SK-N-MC (cell line): ENCODE results near the gene LPXN.
A peak's percentile ranks its signal among the peaks of the same experiment; 100 is the strongest.

Experiments
- DNase-seq: peaks from one replicate; pipeline ENCODE4 v3.0.0-alpha.2; 2011; ENCODE audit warnings: low read depth, low spot score
- H3K27ac ChIP-seq: fragments of 200-600 bp; sonication (generic); 2 replicates; pipeline ENCODE4 v1.5.1; 2016; ENCODE audit warnings: mixed run types
- H3K36me3 ChIP-seq: fragments of 200-600 bp; sonication (generic); 2 replicates; pipeline ENCODE4 v1.6.1; 2017; ENCODE audit warnings: antibody characterized with exemption, low read length, mixed read lengths; ENCODE audit not compliant: insufficient read depth
- H3K4me3 ChIP-seq: fragments of 200-600 bp; sonication (generic); 2 replicates; pipeline ENCODE4 v1.5.1; 2016
- H3K9ac ChIP-seq: fragments of 200-600 bp; sonication (generic); 2 replicates; pipeline ENCODE4 v1.8.0; 2017; ENCODE audit warnings: mixed run types, mixed read lengths; ENCODE audit not compliant: insufficient read length
- H3K9me3 ChIP-seq: fragments of 200-600 bp; sonication (generic); 2 replicates; pipeline ENCODE4 v1.6.1; 2017; ENCODE audit warnings: low read depth, mild to moderate bottlenecking, antibody characterized with exemption, low read length, moderate library complexity, mixed read lengths
- EZH2 ChIP-seq: fragments of 200-600 bp; sonication (generic); IDR thresholded peaks from one replicate; pipeline ENCODE4 v1.6.1; 2017; ENCODE audit warnings: antibody characterized with exemption
- FOXP2 ChIP-seq: optimal IDR thresholded peaks from 2 replicates; pipeline ENCODE3; 2011; ENCODE audit warnings: mild to moderate bottlenecking, moderate library complexity; ENCODE audit not compliant: insufficient read depth; ENCODE audit errors: extremely low read length, control extremely low read depth
- POLR2AphosphoS5 ChIP-seq: IDR thresholded peaks from 2 replicates; pipeline ENCODE4 v1.6.1; 2012; ENCODE audit warnings: mild to moderate bottlenecking, low read depth, low read length, borderline replicate concordance

LPXN gene

GRCh38 chr11:58609723-58610122 is 34.1 kb upstream of the LPXN start:
- DNase-seq, result no peak

GRCh38 chr11:58608331-58608730 is 32.7 kb upstream of the LPXN start:
- no peak overlapping the region for H3K9ac ChIP-seq
- no peaks in the 10 kb centered on the region for H3K9me3 ChIP-seq
- peaks cover 62% of the 10 kb centered on the region for H3K36me3 ChIP-seq
- H3K4me3 ChIP-seq, result no peak overlapping the region
- H3K27ac ChIP-seq, result no peak overlapping the region
- TF ChIP-seq FOXP2, result no peak
- TF ChIP-seq POLR2AphosphoS5, result no peak
- no peak for TF ChIP-seq EZH2
- no peak for DNase-seq

More at GRCh38 chr11:58609723-58610122, 34.1 kb upstream of the LPXN start:
- no peaks in the 10 kb centered on the region for H3K9me3 ChIP-seq
- H3K36me3 ChIP-seq, result peaks cover 68% of the 10 kb centered on the region
- no peak overlapping the region for H3K27ac ChIP-seq
- no peak overlapping the region for H3K9ac ChIP-seq
- TF ChIP-seq FOXP2, result no peak
- TF ChIP-seq EZH2, result no peak
- TF ChIP-seq POLR2AphosphoS5, result no peak
- no peak overlapping the region for H3K4me3 ChIP-seq

- no peak for DNase-seq
- no peak overlapping the region for H3K4me3 ChIP-seq
- no peak overlapping the region for H3K9ac ChIP-seq
- no peak overlapping the region for H3K27ac ChIP-seq
- peaks cover 60% of the 10 kb centered on the region for H3K36me3 ChIP-seq
- no peaks in the 10 kb centered on the region for H3K9me3 ChIP-seq
- TF ChIP-seq EZH2, result no peak
- TF ChIP-seq FOXP2, result no peak
- no peak for TF ChIP-seq POLR2AphosphoS5
Measured at GRCh38 chr11:58606930-58607714, 31.5 kb upstream of the LPXN start.

GRCh38 chr11:58600510-58600909 is 24.9 kb upstream of the LPXN start:
- TF ChIP-seq EZH2, result no peak
- no peak for TF ChIP-seq FOXP2
- TF ChIP-seq POLR2AphosphoS5, result no peak
- Histone ChIP-seq H3K4me3 (no peak overlapping the region), H3K27ac (no peak overlapping the region)

GRCh38 chr11:58597486-58598144 is 22.0 kb upstream of the LPXN start:
- peaks cover 32% of the 10 kb centered on the region for H3K36me3 ChIP-seq
- no peak for DNase-seq
- H3K9ac ChIP-seq, result no peak overlapping the region
- TF ChIP-seq EZH2 (no peak), FOXP2 (no peak), POLR2AphosphoS5 (no peak)
- peak overlapping the region; percentile 69; the same call in 1 of the 2 replicates for H3K27ac ChIP-seq
- H3K4me3 ChIP-seq, result no peak overlapping the region
- no peaks in the 10 kb centered on the region for H3K9me3 ChIP-seq

More at GRCh38 chr11:58600510-58600909, 24.9 kb upstream of the LPXN start:
- H3K36me3 ChIP-seq, result peaks cover 42% of the 10 kb centered on the region
- no peak overlapping the region for H3K9ac ChIP-seq
- no peak for DNase-seq
- no peaks in the 10 kb centered on the region for H3K9me3 ChIP-seq

DNA sequence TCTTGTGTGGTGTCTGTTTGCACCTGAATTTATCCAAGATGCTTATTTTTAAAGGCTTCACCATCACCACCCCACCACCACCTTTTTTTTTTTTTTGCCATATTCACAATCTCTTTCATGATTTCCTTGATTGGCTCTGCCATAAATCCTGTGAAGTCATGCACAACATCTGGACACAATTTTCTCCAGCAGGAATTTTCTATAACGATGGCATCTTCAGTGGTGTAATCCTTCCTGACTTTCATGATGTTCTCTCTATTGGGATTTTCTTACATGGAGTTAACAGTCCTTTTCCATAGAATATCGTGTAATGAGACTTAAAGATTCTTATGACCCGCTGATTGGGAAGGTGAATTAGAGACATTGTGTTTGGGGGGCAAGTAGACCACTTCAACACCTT is 21.0 kb upstream of the LPXN start:
- no peak for DNase-seq
- Histone ChIP-seq H3K4me3 (peak overlapping the region; percentile 36; the same call in 1 of the 2 replicates), H3K9ac (no peak overlapping the region), H3K27ac (peak overlapping the region; percentile 85), H3K36me3 (peaks cover 28% of the 10 kb centered on the region), H3K9me3 (no peaks in the 10 kb centered on the region)
- TF ChIP-seq EZH2 (no peak), FOXP2 (no peak), POLR2AphosphoS5 (no peak; the same call in 1 of the 2 replicates)

DNA sequence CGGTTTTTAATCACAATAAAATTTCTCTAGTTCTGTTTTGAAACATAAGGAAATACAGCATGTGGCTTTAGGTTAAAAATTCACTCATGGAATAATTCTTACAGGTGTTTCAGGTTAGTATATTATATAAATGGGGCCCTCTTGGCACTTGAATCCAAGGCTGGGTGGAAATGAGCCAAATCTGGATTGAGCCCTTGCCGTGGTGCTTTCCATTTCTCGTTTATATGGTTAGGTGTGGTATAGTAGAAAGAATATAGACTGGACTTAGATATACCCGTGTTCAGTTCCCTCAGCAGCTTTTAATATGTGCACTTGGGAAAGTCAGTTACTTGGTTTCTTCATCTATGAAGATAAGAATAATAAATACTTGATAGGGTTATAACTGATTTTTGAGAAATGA is 19.2 kb upstream of the LPXN start:
- Histone ChIP-seq H3K27ac (no peak overlapping the region), H3K9ac (no peak overlapping the region), H3K4me3 (no peak overlapping the region), H3K36me3 (peaks cover 27% of the 10 kb centered on the region), H3K9me3 (no peaks in the 10 kb centered on the region)
- DNase-seq, result no peak
- no peak for TF ChIP-seq POLR2AphosphoS5
- TF ChIP-seq EZH2, result no peak
- TF ChIP-seq FOXP2, result no peak

DNA sequence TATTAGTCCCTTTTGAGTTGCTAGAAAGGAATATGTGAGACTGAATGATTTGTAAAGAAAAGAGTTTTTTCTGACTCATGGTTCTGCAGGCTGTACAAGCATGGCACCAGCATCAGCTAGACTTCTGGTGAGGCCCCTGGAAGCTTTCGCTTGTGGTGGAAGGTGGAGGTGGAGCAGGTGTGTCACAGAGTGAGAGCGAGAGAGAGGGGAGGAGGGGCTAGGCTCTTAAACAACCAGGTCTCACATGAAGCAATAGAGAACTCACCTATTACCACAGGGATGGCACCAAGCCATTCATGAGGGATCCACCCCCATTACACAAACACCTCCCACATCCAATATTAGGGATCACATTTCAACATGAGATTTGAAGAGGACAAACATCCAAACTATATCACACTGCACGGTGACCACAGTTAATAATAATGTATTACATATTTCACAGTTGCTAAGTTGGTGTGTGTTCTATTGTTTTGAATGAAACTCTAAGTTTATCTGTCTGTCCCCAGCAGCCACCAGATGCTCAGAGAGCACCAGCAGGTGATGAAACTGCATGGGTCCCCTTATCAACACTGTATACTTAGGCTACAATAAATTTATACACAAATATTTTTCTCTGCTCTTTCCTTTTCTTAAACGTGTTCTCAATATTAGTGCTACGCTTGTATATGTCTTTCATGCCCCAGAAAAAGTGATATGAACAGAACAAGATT is 17.3 kb upstream of the LPXN start:
- H3K36me3 ChIP-seq, result peaks cover 16% of the 10 kb centered on the region
- H3K4me3 ChIP-seq, result no peak overlapping the region
- no peak overlapping the region for H3K9ac ChIP-seq
- DNase-seq, result no peak
- H3K9me3 ChIP-seq, result no peaks in the 10 kb centered on the region
- no peak overlapping the region for H3K27ac ChIP-seq
- TF ChIP-seq FOXP2, result no peak
- no peak for TF ChIP-seq EZH2
- TF ChIP-seq POLR2AphosphoS5, result no peak
